ENCODE measurements around the gene KRTAP12-3. TPM values are rescaled to one million over a fixed set of nuclear protein-coding genes. Genes with fewer than 3 reads are reported as not detected.

Gene KRTAP12-3
- polyA plus RNA-seq, 2 of the 4 experiments (the other 2 are of a cell fraction): not detected

DNA sequence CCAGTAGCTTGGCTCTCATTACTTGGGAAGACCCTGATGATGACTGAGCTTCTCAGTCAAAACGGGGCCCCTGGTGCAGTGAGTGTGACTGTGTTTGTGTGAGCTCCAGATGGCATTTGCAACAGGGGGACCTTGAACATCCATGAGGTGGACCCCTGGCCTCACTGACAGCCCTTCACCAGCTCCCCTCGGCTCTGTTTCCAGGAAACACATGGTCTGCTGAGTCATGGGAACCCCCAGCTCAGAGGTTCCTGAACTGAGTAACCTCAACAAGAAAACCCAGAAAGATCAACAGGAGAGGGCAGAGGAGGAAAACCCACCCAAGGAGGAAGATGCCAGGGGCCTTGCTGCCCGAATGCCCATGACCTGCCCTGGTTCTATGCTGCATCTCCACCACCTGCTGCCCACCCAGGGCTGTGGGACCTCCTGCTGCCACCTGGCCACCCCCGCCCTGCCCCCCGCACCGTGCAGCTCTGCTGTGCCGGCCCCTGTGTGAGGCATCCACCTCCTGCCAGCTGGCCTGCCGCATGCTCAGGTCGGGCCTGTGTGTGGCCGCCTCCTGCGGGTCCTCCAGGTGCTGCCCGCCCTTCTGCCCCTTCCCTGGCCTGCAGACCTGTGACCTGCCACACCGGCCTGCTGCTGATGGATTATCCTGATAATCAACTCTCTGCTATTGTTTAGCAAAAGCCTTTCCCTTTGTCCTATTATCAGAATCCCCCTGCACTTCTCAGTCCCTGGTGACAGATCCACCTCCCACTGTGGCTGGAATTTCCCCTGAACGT, 28.5 kb downstream of the KRTAP12-3 start:
- Histone ChIP-seq H3K27ac (no peak overlapping the region), H3K4me2 (no peak overlapping the region), H3K4me3 (no peak overlapping the region), H3K9me3 (no peaks in the 10 kb centered on the region), H3K4me1 (no peaks in the 10 kb centered on the region)
- ChIA-PET CTCF (no interaction called here), POLR2A (no interaction called here)
- 35% methylated on average over 3 of the region's 14 CpGs for WGBS (ENCODE audit: missing lambda C conversion rate)
- ATAC-seq (no peak), FAIRE-seq (no peak), DNase-seq (ENCODE audit: low read depth in 1 of 2, low spot score in 1 of 2) (no peak)
- TF ChIP-seq FOXS1 (CRISPR knock-in tag; IDR thresholded peaks at IDR 0.05) (no peak), EP300 (IDR thresholded peaks at IDR 0.05) (no peak), SREBF2 (IDR thresholded peaks at IDR 0.05) (no peak), ZNF302 (CRISPR knock-in tag; IDR thresholded peaks at IDR 0.05) (no peak), HOXB5 (CRISPR knock-in tag; IDR thresholded peaks at IDR 0.05) (no peak), MAZ (IDR thresholded peaks at IDR 0.05; ENCODE audit: borderline replicate concordance, low read depth, low read length) (no peak), RNF2 (IDR thresholded peaks at IDR 0.05; ENCODE audit: borderline replicate concordance, low read depth) (no peak), JUNB (IDR thresholded peaks at IDR 0.05) (no peak), HMGXB4 (CRISPR knock-in tag; IDR thresholded peaks at IDR 0.05; ENCODE audit: borderline replicate concordance) (no peak), HEYL (CRISPR knock-in tag; IDR thresholded peaks at IDR 0.05) (no peak), ZSCAN20 (CRISPR knock-in tag; IDR thresholded peaks at IDR 0.05) (no peak), POLR2A (IDR thresholded peaks at IDR 0.05; ENCODE audit: low read length) (no peak), MYC (IDR thresholded peaks at IDR 0.05; ENCODE audit: borderline replicate concordance, low read length) (no peak), ESRRA (IDR thresholded peaks at IDR 0.05; ENCODE audit: borderline replicate concordance, low read length) (no peak), HDAC2 (IDR thresholded peaks at IDR 0.05) (no peak), CEBPB (IDR thresholded peaks at IDR 0.05) (no peak), MAFK (IDR thresholded peaks at IDR 0.05; ENCODE audit: partially characterized antibody) (no peak)
- TF ChIP-seq, protein P1, sequence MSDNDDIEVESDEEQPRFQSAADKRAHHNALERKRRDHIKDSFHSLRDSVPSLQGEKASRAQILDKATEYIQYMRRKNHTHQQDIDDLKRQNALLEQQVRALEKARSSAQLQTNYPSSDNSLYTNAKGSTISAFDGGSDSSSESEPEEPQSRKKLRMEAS (IDR thresholded peaks at IDR 0.05): no peak
- TF ChIP-seq, protein P2, sequence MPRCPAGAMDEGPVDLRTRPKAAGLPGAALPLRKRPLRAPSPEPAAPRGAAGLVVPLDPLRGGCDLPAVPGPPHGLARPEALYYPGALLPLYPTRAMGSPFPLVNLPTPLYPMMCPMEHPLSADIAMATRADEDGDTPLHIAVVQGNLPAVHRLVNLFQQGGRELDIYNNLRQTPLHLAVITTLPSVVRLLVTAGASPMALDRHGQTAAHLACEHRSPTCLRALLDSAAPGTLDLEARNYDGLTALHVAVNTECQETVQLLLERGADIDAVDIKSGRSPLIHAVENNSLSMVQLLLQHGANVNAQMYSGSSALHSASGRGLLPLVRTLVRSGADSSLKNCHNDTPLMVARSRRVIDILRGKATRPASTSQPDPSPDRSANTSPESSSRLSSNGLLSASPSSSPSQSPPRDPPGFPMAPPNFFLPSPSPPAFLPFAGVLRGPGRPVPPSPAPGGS (IDR thresholded peaks at IDR 0.05): no peak
- TF ChIP-seq, protein P3, sequence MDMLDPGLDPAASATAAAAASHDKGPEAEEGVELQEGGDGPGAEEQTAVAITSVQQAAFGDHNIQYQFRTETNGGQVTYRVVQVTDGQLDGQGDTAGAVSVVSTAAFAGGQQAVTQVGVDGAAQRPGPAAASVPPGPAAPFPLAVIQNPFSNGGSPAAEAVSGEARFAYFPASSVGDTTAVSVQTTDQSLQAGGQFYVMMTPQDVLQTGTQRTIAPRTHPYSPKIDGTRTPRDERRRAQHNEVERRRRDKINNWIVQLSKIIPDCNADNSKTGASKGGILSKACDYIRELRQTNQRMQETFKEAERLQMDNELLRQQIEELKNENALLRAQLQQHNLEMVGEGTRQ (IDR thresholded peaks at IDR 0.05): no peak

GRCh38 chr21:44686843-44687561, 29.3 kb downstream of the KRTAP12-3 start:
- ATAC-seq: no peak
- Histone ChIP-seq H3K4me3 (no peak overlapping the region), H3K4me2 (no peak overlapping the region), H3K9me3 (no peaks in the 10 kb centered on the region), H3K27ac (no peak overlapping the region), H3K4me1 (no peaks in the 10 kb centered on the region)
- TF ChIP-seq ZC3H11A (IDR thresholded peaks at IDR 0.05): no peak
- no peak for TF ChIP-seq ATOH8 (CRISPR knock-in tag; IDR thresholded peaks at IDR 0.05; ENCODE audit: low read depth)
- TF ChIP-seq ZFP36 (IDR thresholded peaks at IDR 0.05; ENCODE audit: borderline replicate concordance, partially characterized antibody): no peak
- no peak for TF ChIP-seq JUNB (IDR thresholded peaks at IDR 0.05)
- no peak for TF ChIP-seq KDM1A (IDR thresholded peaks at IDR 0.05; ENCODE audit: low read depth)
- no peak for TF ChIP-seq POLR2AphosphoS2 (conservative IDR thresholded peaks at IDR 0.05; ENCODE audit: low read length)
- TF ChIP-seq MAZ (IDR thresholded peaks at IDR 0.05; ENCODE audit: borderline replicate concordance, low read depth, low read length): no peak
- no peak for TF ChIP-seq ZNF302 (CRISPR knock-in tag; IDR thresholded peaks at IDR 0.05)
- no peak for TF ChIP-seq HMGXB4 (CRISPR knock-in tag; IDR thresholded peaks at IDR 0.05; ENCODE audit: borderline replicate concordance)
- TF ChIP-seq NFE2L2 (conservative IDR thresholded peaks at IDR 0.05; ENCODE audit: low read length): no peak
- FAIRE-seq: no peak
- 63% methylated on average over 21 of the region's 25 CpGs for WGBS (ENCODE audit: missing lambda C conversion rate)
- ChIA-PET CTCF (no interaction called here), POLR2A (no interaction called here)
- no peak for DNase-seq (ENCODE audit: low read depth in 1 of 2, low spot score in 1 of 2)

All from A549 (cell line).